GM18861 (cell line): ENCODE measurements around the gene COG1.

Source experiments
- ATAC-seq: cut with Tn5 transposase; IDR thresholded peaks from one replicate; pipeline ENCODE4 v1.9.1; 2021; ENCODE audit not compliant: unreplicated experiment

Gene COG1

GRCh38 chr17:73226556-73227172, 33.8 kb downstream of the COG1 start:
- ATAC-seq, result no peak

GRCh38 chr17:73227379-73227778, 34.5 kb downstream of the COG1 start:
- ATAC-seq, result no peak

GRCh38 chr17:73227944-73228343, 35.1 kb downstream of the COG1 start:
- no peak for ATAC-seq

GRCh38 chr17:73228748-73229236, 35.9 kb downstream of the COG1 start:
- peak; percentile 32 for ATAC-seq

- no peak for ATAC-seq
Observed at GRCh38 chr17:73230088-73230487, 37.2 kb downstream of the COG1 start.

GRCh38 chr17:73231395-73231794, 38.5 kb downstream of the COG1 start:
- no peak for ATAC-seq

- peak; percentile 69 for ATAC-seq
Observed at GRCh38 chr17:73231841-73232586, 39.2 kb downstream of the COG1 start.

- ATAC-seq, result no peak
Observed at GRCh38 chr17:73232587-73233373, 39.9 kb downstream of the COG1 start.

GRCh38 chr17:73234736-73235135, 41.9 kb downstream of the COG1 start:
- ATAC-seq, result no peak

- no peak for ATAC-seq
Observed at GRCh38 chr17:73237714-73238113, 44.9 kb downstream of the COG1 start.

- ATAC-seq, result no peak
Observed at GRCh38 chr17:73240561-73240960, 47.7 kb downstream of the COG1 start.

GRCh38 chr17:73247726-73248125, 54.9 kb downstream of the COG1 start:
- ATAC-seq, result no peak

- ATAC-seq, result no peak
Observed at GRCh38 chr17:73248532-73248931, 55.7 kb downstream of the COG1 start.

GRCh38 chr17:73249700-73250099, 56.8 kb downstream of the COG1 start:
- no peak for ATAC-seq

- ATAC-seq, result no peak
Observed at GRCh38 chr17:73250851-73251640, 58.2 kb downstream of the COG1 start.

- no peak for ATAC-seq
Observed at GRCh38 chr17:73251871-73252270, 59.0 kb downstream of the COG1 start.

- peak; percentile 69 for ATAC-seq
Observed at GRCh38 chr17:73255671-73256181, 62.9 kb downstream of the COG1 start.

GRCh38 chr17:73256220-73256619, 63.4 kb downstream of the COG1 start:
- ATAC-seq, result no peak

- ATAC-seq, result no peak
Observed at GRCh38 chr17:73257516-73257915, 64.7 kb downstream of the COG1 start.
